GM19395 (cell line): ENCODE results near the gene WDR91.
A peak's percentile ranks its signal among the peaks of the same experiment; 100 is the strongest.
"Not testable (repeated sequence)": the region's sequence is repeated elsewhere in the genome, so short reads cannot be mapped to it uniquely, and the experiment has no call there.

Experiments
- ATAC-seq: cut with Tn5 transposase; IDR thresholded peaks from one replicate; pipeline ENCODE4 v1.9.1; 2021; ENCODE audit warnings: mild to moderate bottlenecking, moderate library complexity; ENCODE audit not compliant: unreplicated experiment

Gene WDR91

DNA sequence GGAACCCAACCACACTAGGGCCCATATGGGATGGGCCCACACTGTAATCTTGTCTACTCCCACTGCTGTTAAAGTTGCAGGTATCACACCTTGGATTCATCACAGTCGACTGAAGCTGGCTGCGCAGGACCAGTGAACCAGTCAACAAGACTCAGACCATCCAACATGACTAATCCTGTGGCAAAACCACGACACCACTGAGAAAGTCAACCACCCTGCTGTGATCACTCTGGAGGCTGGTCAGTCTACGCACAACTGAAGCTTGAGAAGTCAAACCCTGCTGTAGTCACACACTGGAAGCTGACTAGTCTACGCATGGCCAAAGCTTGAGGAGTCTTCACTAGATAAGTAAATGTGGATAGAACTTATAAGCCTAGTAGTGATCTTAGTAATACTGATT lies 31.2 kb downstream of the WDR91 start:
- no peak for ATAC-seq

DNA sequence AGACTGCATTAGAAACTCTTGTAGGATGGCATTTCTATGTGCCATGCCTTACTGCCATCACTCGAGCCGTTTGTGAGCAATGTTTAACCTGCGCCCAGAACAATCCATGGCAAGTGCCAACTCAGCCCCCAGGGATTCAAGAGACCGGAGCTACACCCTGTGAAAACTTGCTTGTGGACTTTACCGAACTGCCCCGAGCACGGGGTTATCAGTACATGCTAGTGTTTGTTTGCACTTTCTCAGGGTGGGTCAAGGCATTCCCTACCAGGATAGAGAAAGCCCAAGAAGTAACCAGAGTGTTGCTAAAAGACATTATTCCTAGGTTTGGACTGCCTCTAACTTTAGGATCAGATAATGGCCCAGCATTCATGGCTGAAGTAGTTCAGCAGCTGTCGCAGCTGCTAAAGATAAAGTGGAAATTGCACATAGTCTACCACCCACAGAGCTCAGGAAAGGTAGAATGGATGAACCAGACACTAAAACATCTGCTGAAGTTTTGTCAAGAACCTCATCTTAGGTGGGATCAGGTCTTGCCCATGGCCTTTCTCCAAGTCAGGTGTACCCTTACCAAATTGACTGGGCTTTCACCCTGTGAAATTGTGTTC lies 31.9 kb downstream of the WDR91 start:
- ATAC-seq = no peak

DNA sequence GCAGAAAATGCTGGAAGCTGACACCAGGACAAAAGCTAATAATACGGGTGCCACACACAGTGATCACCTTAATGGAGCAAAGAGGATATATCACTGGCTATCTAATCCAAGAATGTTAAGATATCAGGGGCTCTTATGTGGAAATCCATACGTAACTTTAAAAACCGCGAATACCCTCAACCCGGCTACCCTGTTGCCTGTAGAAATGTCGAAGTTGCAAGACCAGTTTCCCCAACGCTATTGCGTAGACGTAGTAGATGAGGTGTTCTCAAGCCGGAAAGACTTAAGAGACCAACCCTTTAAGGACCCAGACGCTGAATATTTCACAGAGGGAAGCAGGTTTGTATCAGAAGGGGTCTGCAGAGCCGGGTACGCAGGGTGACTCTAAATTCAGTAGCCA lies 33.0 kb downstream of the WDR91 start:
- no peak for ATAC-seq

DNA sequence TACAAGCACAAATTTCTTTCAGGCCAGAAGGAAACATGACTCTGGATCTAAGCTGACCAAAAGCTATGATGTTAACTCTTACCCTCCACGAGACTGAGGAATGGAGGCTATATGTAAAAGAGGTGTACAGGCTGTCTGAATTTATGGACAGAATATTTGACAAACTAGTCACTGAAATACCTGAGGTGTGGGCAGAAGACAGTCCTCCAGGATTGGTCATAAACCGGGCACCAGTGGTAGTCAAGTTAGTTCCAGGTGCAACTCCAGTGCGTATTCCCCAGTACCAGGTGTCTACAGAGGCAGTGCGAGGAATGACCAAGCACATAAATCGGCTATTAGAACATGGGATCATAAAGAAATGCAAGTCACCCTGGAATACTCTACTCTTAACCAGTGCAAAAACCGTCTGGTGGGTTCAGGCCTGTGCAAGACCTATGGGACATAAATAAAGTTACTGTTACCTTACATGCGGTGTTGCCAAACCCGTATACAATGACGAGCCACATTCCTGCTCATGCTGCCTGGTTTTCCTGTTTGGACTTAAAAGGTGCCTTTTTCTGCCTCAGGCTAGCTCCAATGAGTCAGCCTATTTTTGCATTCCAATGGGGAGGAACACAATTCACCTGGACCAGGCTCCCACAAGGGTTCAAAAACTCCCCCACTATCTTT lies 34.2 kb downstream of the WDR91 start:
- no peak for ATAC-seq

DNA sequence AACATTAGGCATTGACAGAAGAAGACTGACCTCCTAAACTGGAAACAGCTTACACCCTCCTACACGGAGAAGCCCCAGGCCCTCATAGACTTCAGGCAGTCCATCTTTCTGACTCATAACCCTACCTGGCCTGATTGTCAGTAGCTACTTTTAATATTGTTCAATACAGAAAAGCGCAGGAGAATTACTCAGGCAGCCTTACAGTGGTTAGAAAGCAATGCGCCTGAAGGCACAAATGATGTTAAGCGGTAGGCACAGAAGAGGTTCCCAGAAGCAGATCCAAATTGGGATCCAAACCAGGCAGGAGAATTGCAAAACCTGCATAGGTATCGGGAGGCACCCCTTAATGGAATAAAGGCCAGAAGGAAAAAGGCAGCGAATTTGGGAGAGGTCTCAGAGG lies 35.4 kb downstream of the WDR91 start:
- ATAC-seq = no peak

DNA sequence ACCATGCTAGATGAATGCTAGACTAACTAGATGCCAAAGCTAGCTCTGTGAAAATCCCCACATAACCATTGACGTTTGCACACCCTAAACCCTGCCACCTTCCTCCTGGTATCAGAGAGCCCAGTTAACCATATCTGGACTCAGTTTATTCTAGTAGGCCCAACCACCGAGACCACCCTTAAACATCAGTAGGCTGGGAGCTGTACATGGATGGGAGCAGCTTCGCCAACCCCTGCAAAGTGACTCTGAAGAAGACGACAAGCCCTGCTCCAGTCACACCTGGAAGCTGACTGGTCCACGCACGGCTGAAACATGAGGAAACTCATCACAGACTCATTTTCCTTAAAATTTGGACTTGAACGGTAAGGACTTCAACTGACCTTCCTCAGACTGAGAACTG lies 36.4 kb downstream of the WDR91 start:
- no peak for ATAC-seq

DNA sequence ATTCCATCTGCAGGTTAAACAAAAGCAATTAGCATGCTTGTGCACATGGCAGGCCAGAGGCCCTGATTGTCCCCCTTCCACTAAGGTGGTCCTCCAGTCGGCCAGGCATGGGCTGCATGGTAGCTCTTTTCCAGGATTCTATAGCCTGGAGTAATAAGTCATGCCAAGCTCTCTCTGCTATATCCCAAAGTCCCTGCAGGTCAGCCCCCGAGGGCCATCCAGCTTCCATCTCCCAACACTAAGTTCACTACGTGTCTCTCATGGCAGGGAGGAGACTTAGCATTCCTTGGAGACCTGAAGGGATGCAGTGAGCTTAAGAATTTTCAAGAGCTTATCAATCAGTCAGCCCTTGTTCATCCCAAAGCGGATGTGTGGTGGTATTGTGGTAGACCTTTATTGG lies 37.4 kb downstream of the WDR91 start:
- not testable (repeated sequence) for ATAC-seq

DNA sequence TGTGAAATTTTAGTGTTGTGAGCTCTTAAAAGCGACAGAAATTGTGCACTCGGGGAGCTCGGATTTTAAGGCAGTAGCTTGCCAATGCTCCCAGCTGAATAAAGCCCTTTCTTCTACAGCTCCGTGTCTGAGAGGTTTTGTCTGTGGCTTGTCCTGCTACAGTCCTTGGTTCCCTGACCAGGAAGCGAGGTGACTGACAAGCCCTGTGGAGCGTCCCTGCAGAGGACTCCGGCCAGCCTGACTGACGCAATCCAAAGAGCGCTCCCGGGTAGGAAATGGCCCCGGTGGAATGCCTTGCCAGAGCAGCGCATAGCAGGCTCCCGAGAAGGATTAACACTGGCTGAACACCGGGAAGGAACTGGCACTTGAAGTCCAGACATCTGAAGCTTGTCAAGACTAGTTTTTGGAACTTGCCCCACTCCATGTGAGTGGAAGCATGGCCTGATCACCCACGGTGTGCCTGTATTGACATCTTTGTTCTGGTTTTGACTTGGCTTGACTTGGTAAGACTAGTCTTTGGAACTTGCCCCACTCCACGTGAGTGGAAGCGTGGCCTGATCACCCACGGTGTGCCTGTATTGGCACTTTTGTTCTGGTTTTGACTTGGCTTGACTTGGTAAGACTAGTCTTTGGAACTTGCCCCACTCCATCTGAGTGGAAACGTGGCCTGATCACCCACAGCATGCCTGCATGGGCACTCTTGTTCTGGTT lies 39.6 kb downstream of the WDR91 start:
- not testable (repeated sequence) for ATAC-seq

DNA sequence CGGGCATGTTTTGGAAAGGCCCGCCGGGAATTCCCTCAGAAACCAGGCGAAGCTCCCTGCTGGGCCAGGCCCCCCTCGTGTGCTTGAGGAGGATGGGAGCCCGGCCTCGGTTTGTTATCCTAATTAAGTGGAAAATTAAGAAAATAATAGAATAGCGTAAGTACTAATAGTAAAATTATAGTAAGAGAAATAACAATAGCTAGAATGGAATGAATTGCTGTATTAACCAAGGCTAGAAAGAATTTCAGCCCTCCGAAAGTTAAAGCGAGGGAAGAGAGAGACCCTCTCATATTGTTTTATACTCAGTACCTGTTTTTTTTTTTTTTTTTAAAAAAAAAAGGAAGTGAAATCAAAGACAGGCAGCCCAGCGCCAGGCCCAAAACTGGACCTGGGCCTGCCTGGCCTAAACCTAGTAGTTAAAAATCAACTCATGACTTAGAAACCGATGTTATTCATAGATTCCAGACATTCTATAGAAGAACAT lies 40.3 kb downstream of the WDR91 start:
- peak; percentile 54 for ATAC-seq

DNA sequence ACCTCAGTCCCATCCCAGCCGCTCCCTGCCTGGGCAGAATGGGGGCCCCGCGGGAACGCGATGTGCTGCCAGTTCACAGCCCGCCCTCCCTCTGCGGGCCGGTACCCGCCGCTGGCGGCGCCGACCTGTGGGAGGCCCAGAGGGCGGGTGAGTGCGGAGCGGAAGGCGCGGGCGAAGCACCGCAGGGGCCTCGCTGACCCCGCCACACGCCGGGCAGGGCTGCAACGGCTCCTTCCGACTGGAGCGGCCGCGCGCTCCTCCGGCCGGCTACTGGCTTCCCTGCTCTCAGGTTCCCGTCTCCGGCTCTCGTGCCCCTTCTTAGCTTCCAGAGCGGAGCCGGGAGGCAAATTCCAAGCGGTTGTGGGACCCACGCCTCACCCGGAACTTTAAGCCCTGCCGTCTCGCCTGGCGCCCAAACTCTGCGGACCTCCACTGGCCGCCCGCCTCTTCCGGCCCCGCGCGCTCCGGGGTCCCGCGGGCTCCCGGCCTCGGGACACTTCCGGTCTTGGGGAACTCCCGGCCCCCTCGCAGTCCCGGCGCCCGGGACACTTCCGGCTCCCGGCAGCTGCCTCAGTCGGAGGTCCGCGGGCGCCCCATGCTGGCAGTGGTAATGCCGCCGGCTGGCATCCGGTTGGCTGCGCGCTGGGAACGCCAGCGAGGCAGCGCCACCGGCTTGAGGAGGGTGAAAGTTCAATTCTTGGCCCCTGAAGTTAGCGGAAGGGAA lies 40.9 kb downstream of the WDR91 start, which contains the start of gene CYREN:
Gene CYREN (minus strand): TSS at position 434 of the 724 bp plus-strand sequence. CDS start 1,785 bp downstream, outside the sequence.
- ATAC-seq = peak; percentile 71

DNA sequence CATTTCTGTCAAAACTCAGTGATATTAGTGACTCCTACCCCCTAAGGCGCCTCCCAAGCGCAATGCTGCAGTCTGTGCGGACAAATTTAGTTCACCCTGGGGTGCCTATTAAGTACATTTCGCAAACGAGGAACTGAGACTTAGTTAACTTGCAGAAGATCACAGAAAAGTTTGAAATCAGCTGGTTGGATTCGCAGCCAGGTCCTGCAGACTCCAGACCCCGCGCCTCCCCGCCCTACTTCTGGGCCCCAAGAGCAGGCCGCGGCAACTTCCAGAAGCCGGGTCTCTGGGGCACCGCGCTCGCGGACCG lies 41.4 kb downstream of the WDR91 start:
- peak; percentile 7 for ATAC-seq

DNA sequence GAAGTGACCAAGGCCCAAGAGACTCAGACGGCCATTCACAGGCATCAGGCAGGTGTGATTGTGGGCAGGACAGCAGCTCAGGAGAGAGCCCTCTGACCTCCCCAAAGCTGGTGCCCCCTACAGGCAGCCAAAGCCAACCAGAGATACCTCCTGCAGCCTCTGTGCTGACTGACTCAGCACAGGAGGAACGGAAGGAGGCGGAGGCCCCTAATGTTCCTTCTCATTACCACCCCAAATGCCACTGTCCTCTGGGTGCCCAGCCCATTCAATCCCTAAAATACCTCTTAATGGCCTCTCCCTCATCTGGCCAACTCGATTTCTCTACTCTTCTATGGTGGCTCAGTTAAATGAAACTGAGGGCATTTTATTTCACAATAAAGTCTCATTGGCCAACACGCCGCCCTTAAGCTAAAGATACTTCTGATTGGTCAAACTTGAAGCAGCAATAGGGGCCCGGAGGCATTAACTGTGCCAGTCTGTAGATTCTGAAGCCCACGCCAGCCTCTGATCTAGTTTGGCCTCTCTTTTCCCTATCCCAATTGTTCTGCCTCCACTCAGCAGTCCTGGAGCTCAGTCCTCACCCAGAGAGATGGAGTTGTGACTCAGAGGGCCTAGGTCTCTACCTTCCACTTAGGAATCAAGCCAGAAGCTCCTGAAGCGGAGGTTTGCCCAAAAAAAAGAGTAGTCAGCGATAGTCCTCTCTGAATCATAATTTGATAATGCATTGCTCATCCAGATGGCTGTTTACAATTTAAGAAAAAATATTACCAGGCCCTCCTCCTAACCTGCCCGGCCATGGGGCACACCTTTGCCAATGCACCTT lies 42.0 kb downstream of the WDR91 start:
- peak; percentile 39 for ATAC-seq

DNA sequence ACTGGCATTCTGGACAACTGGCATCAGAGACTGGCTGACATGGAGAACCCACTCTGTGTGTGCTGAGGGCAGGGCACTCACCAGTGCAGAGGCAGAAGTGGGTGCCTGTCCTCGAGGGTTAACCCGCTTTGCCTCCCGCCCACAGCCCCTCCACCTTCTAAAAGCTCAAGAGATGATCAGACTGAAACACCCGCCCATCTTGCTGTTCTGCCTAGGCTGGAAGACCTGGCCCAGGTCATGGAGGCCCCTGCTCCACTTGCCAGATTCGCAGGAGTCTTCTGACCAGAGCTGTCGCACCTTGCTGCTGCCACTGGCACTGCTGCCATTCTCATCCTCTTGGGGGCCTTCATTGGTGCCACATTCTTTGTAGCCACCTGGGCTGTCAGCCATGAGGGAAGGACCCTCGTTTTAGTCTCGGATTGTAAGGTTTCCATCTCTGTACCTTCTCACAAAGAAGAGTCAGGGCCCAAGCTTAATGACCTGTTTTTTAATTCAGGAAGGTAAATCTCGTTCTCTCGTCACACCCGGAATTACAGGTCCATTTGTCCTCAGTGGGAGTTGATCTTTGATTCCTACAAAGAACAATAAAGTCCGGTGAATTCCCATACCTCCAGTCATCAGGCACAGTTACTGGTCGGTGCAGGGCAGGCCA lies 42.7 kb downstream of the WDR91 start:
- no peak for ATAC-seq

DNA sequence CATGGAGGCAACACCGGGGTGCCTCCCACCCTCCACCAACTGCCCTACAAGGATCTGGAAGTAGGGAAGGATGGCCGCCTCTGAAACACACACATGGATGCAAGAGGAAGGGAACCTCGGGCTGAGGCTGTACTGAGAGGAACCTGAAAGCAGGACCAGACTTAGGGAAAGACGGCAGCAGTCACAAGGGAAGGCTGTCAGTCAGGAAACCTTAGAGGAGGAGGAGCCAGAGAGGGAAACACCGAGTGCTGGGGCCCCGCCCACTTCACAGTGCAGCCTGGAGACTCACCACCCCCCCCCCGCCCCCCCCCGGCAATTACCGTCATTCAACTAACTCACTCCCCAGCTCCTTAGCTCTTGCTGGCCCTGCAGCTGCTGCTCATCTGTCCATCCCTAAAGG lies 43.3 kb downstream of the WDR91 start:
- no peak for ATAC-seq

DNA sequence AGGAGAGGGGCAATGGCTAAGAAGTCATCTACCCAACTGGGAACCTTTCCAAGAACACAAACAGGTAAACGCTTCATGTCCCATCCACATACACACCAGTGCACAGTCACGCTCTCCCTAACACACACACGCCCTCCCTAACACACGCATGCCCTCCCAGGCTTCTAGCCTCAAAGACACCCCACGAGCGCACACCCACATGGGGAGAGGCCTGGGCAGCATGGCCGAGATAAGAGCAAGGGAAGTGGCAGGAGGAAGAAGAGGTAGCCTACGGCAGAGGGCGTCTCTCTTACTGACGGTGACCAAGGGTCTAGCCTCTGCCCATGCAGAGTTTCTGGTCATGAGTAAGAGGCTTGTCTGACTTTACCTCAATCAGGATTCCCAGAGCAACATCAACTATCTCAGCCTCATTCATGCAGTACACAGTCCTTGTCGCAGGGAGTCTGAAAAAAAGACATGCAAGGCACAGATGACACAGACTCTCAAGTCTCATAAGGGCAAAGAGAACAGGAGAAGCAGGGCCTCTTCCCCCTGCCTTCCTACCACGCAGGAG lies 43.9 kb downstream of the WDR91 start:
- no peak for ATAC-seq

DNA sequence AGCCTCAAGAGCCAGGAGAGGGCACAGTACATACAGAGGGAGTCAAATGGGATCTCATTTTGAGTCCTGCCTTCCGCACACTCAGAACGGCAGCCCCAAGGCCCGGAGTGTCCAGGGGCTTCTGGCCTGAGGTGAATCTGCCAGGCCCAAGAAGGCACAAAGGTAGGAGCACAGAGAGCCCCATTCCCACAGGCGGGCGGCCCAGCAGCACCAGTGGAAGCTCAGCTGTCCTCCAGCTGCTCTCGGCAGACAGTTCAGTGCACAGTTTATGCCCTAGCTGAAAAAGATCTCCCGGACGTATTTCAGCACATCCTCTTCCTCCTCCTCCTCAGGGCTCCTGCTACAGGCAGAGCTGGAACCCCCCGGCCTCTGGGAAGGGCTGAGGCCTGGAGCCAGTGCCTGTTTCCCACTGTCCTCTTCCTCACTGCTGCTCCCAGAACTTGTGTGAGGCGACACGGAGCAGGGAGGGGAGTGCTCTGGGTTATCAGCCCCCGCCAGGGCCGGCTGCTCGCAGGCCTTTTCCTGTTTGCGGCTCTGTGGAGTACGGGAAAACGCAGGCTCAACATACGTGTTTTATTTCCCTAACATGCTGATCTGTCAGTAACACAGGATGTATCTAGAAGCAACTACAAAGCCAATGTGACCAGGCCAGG lies 44.9 kb downstream of the WDR91 start:
- no peak for ATAC-seq

DNA sequence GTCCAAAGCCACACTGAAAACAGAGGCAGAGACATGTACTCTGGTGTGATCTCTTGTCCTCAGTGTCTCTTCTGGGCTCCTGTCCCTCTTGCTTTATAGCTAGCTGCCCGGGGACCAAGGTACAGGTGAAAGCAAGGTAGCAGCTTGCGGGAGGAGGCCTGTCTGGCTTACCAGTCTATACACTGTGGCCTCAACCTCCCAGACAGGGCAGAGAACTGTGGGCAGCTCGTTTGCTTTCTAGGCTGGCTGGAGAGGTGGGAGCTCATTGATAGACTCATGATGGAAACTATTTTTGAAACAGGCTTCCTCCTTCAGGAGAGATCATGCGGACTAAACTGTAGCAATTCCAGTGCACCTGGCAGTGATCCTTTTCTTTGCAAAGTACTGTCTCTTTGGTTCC lies 45.5 kb downstream of the WDR91 start:
- no peak for ATAC-seq

DNA sequence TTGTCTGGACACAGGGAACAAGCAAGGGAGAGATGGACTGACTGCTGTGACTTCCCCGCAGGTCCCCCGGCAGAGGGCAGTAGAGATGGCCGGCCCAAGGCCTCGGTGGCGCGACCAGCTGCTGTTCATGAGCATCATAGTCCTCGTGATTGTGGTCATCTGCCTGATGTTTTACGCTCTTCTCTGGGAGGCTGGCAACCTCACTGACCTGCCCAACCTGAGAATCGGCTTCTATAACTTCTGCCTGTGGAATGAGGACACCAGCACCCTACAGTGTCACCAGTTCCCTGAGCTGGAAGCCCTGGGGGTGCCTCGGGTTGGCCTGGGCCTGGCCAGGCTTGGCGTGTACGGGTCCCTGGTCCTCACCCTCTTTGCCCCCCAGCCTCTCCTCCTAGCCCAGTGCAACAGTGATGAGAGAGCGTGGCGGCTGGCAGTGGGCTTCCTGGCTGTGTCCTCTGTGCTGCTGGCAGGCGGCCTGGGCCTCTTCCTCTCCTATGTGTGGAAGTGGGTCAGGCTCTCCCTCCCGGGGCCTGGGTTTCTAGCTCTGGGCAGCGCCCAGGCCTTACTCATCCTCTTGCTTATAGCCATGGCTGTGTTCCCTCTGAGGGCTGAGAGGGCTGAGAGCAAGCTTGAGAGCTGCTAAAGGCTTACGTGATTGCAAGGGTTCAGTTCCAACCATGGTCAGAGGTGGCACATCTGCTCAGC lies 46.8 kb downstream of the WDR91 start:
- no peak for ATAC-seq
